Glomerular endothelial cell (primary cell): ENCODE measurements around the gene MACROD2. TPM values are rescaled to one million over a fixed set of nuclear protein-coding genes. Genes with fewer than 3 reads are reported as not detected.

Source experiments
- DNase-seq: peaks from one replicate; pipeline ENCODE4 v3.0.0-alpha.2; 2011; ENCODE audit warnings: low read depth, low spot score; ENCODE audit errors: extremely low read depth
- total RNA-seq: library from RNA; depleted of rRNA; stranded (reverse); fragments of >200 nt; gene quantifications from 2 replicates; pipeline ENCODE4 v1.2.3, GENCODE V29; 2015

MACROD2 gene
- total RNA-seq, 1 donor from 2014 or later = 0.76 TPM

- no peak for DNase-seq
Observed at GRCh38 chr20:15645816-15646215, 1650.5 kb downstream of the MACROD2 start.

GRCh38 chr20:15653396-15654207, 1658.3 kb downstream of the MACROD2 start:
- DNase-seq = no peak

GRCh38 chr20:15654208-15654649, 1658.9 kb downstream of the MACROD2 start:
- no peak for DNase-seq

- no peak for DNase-seq
Observed at GRCh38 chr20:15655295-15655874, 1660.1 kb downstream of the MACROD2 start.

GRCh38 chr20:15656124-15656523, 1660.8 kb downstream of the MACROD2 start:
- DNase-seq = no peak

- DNase-seq = no peak
Observed at GRCh38 chr20:15658295-15658694, 1663.0 kb downstream of the MACROD2 start.

GRCh38 chr20:15673206-15673605, 1677.9 kb downstream of the MACROD2 start:
- peak; percentile 9 for DNase-seq

- no peak for DNase-seq
Observed at GRCh38 chr20:15674253-15675060, 1679.1 kb downstream of the MACROD2 start.

GRCh38 chr20:15675061-15675514, 1679.8 kb downstream of the MACROD2 start:
- DNase-seq = no peak

- DNase-seq = no peak
Observed at GRCh38 chr20:15675813-15676484, 1680.6 kb downstream of the MACROD2 start.

GRCh38 chr20:15676815-15677214, 1681.5 kb downstream of the MACROD2 start:
- DNase-seq = no peak

GRCh38 chr20:15682690-15683089, 1687.4 kb downstream of the MACROD2 start:
- DNase-seq = no peak

- DNase-seq = no peak
Observed at GRCh38 chr20:15692570-15692969, 1697.3 kb downstream of the MACROD2 start.

GRCh38 chr20:15699431-15700146, 1704.3 kb downstream of the MACROD2 start:
- no peak for DNase-seq

GRCh38 chr20:15700147-15700765, 1704.9 kb downstream of the MACROD2 start:
- DNase-seq = no peak

- no peak for DNase-seq
Observed at GRCh38 chr20:15702161-15702560, 1706.8 kb downstream of the MACROD2 start.

- DNase-seq = peak; percentile 34
Observed at GRCh38 chr20:15703171-15703911, 1708.0 kb downstream of the MACROD2 start.

GRCh38 chr20:15705975-15706374, 1710.7 kb downstream of the MACROD2 start:
- peak; percentile 10 for DNase-seq

- peak; percentile 22 for DNase-seq
Observed at GRCh38 chr20:15706719-15707118, 1711.4 kb downstream of the MACROD2 start.
